Measurements from ENCODE around the gene DOK3.

The DOK3 gene

GRCh38 chr5:177470759-177471536 lies 38.7 kb downstream of the DOK3 start:
- no peak for DNase-seq (ENCODE audit: insufficient read length, low spot score)
- no peak for FAIRE-seq

DNA sequence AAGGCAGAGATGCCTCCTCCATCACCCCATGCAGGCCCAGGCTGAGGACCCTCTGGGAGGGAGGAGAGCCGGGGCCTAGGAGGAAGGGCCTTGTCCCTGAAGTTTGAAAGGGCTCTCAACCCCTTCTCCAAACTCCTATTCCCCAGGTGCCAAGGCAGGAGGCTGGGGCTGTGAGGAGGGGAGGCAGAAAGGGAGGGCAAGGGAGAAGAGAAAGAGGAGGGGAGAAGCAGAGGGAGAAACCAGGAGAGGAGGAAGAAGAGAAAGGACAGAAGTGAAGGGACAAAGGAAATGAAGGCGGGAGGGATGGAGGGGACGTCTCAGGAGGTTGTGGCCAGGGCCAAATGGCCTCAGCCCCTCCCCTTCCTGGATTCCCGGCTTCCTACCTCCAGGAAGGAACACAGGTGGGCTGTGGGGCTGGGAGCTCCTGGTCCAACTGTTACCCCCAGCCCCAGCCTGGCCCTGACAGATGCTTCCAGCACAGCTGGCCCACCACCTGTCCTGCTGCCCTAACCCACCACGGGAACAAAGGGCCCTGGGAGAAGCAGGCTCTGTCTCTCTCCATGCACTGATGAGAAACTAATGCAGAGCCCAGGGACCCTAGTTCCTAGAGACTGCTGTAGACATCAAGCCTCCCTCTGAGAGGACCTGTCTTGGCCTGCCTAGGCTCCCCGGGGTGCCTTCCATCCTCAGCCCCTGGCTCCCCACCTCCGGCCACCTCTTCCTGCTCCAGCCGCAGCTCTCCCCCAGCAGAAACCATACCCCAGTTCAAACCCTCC lies 39.7 kb downstream of the DOK3 start:
- DNase-seq (ENCODE audit: insufficient read length, low spot score) = no peak
- FAIRE-seq = no peak

- FAIRE-seq (no peak), DNase-seq (ENCODE audit: insufficient read length, low spot score) (no peak)
These were observed 40.7 kb downstream of the DOK3 start for GRCh38 chr5:177468685-177469628.

DNA sequence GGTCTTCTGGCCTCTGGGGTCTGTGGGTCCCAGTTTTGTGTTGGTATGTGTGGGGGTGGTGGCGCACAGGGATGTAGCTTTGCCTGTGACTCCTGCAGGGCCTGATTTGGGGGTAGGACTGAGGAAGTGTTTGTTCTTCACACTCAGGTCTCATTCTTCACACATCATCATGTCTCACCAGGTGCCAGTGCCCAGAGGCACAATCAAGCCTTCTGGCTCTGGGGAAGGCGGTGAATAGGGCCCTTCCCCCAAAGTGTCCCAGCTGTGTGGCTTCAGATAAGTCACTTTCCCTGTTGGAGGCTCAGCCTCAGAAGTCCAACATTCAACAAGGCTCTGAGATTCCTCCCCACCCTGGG lies 41.3 kb downstream of the DOK3 start:
- DNase-seq (ENCODE audit: insufficient read length, low spot score) (no peak), FAIRE-seq (no peak)

DNA sequence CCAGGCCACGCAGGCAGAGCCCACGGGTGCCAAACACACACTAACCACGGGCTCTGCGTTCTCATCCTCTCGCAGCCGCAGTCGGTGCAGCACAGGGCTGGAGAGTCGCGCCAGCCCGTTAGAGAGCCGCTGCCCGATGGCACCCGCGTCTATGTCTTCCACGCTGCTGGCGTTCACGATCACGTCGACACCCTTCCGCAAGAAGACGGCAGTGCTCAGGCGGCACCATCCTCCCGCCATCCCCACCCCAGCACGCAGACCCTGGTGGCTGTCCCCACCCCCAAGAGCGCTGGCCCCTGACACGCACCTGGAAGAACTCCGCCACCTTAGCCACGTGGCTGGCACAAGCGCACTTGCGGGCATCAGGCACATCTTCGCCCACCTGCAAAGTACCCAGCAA lies 42.2 kb downstream of the DOK3 start:
- DNase-seq (ENCODE audit: insufficient read length, low spot score) = no peak
- no peak for FAIRE-seq

- no peak for FAIRE-seq
- DNase-seq (ENCODE audit: insufficient read length, low spot score) = no peak
These were observed 42.8 kb downstream of the DOK3 start for GRCh38 chr5:177466861-177467260.

DNA sequence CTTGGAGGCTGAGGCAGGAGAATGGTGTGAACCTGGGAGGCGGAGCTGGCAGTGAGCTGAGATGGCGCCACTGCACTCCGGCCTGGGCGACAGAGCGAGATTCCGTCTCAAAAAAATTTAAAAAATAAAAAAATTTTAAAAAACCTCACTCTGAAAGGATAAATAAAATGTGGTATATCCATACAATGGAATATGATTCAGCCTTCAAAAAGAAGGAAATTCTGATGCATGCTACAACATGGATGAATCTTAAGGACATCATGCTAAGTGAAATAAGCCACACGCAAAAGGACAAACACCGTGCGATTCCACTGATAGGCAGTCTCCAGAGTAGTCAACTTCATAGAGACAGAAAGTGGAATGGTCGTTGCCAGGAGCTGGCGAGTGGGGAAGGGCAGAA lies 44.6 kb downstream of the DOK3 start:
- no peak for DNase-seq (ENCODE audit: insufficient read length, low spot score)
- no peak for FAIRE-seq

- DNase-seq (ENCODE audit: insufficient read length, low spot score) = no peak
- peak; percentile 11 for FAIRE-seq
These were observed 47.5 kb downstream of the DOK3 start for GRCh38 chr5:177462021-177462670.

- FAIRE-seq (no peak), DNase-seq (ENCODE audit: insufficient read length, low spot score) (no peak)
These were observed 49.6 kb downstream of the DOK3 start for GRCh38 chr5:177459819-177460628.

DNA sequence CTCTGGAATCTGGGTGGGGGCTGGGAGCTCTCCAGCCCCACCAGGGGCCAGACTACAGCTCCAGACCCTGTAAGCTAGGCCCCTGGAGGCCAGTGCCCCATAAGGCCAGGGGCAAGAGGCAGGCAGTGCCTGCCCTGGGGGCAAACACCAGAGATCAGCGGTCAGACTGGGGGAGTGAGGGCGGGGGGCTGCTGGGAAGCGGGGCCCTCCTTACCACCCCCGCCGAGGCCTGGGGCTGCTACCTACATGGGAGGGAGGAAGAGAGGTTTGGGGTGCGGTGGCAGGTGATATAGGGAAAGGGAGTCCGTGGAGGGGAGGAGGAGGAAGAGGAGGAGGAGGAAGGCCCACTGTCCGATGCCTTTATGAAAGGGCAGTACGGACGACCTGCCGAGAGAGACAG lies 50.3 kb downstream of the DOK3 start:
- FAIRE-seq (no peak), DNase-seq (ENCODE audit: insufficient read length, low spot score) (no peak)

DNA sequence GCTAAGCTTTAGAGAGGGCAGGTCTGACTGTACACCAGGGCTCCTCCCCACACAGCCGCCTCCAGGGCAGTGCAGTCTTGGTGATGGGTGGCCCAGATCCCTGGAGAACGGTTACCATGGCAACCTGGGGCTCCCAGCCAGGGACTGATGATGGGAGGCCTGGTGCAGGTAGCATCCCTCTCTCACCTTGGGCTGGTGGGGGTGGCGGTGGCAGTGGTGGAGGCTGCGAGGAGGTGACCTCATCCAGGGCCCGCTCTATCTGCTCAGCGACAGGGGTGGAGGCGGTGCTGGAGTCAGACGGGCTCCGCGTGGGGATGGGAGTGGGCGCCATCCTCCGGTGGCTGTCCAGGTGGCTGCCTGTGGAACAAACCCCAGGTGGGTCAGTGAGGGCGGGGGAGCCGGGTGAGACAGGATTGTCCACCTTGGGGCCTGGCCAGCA lies 50.7 kb downstream of the DOK3 start:
- no peak for DNase-seq (ENCODE audit: insufficient read length, low spot score)
- FAIRE-seq = no peak

DNA sequence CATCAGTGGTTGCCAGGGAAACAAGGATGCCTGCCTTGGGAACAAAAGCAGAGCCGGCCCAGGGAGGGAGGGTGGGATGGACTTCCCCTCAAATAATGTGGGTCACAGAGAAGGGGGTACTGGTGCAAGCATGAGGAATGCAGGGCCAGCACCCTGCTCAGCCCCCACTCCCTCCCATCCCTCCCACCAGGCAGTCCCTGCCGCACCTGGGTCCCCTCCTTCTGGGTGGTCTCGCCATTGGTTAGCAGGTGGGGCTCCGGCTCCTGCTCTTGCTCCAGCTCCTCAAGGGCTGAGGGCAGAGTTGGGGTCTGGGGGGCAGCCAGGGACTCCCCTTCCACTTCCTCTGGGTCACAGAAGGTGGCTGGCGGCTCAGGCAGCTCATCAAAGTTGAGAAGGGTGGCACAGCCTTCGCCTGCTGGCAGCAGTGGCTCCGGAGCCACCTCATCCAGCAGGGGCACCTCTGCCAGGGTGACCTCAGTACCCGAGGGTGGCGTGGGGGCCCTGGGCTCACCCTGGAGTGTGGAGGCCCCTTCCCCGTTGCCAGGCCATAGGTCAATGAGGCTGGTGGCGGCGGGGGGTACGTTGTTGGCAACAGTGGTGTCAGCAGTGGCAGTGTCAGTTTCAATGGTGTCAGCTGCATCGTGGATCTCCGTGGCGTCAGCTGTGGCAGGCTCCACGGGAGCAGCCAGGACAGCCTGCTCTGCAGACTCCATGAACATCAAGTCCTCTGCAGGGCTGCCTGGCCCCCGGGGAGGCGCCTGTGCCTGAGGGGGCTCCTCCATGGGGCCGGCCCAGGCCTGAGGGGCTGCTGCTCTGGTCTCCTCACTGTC lies 51.6 kb downstream of the DOK3 start:
- FAIRE-seq = no peak
- DNase-seq (ENCODE audit: insufficient read length, low spot score) = no peak

- FAIRE-seq (peak; percentile 96), DNase-seq (ENCODE audit: insufficient read length, low spot score) (peak; percentile 99)
These were observed 52.4 kb downstream of the DOK3 start for GRCh38 chr5:177456976-177457851.

- no peak for FAIRE-seq
These were observed 53.0 kb downstream of the DOK3 start for GRCh38 chr5:177456591-177456964.

DNA sequence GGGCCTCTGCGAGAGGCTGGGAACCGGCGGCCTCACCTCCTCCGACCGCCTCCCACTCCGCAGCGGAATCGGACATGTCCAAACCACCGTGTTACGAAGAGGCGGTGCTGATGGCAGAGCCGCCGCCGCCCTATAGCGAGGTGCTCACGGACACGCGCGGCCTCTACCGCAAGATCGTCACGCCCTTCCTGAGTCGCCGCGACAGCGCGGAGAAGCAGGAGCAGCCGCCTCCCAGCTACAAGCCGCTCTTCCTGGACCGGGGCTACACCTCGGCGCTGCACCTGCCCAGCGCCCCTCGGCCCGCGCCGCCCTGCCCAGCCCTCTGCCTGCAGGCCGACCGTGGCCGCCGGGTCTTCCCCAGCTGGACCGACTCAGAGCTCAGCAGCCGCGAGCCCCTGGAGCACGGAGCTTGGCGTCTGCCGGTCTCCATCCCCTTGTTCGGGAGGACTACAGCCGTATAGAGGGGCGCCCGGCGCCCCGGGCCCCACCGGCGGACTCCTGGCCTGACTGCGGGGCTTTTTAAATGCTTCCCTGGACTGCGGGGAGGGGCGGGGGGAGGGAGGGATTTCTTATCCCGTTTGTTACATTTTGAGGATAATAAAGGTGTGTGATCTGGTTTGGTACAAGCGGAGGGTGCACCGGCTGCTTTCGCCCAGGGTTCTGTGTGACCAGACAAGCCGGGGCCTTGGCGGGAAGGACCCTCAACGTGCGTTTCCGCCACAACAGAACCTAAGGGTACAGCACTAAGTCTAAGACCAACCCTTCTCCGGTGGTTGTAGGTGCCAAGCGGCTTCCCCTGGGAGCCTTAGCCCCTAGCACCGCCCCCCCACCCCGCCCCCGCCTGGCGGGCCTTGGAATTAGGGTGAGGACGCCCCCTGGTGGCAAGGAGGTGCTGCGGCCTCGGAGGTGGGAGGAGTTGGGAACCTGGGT lies 53.7 kb downstream of the DOK3 start:
- FAIRE-seq = peak; percentile 84

More at GRCh38 chr5:177456591-177456964, 53.0 kb downstream of the DOK3 start:
- DNase-seq (ENCODE audit: insufficient read length, low spot score) = no peak

DNA sequence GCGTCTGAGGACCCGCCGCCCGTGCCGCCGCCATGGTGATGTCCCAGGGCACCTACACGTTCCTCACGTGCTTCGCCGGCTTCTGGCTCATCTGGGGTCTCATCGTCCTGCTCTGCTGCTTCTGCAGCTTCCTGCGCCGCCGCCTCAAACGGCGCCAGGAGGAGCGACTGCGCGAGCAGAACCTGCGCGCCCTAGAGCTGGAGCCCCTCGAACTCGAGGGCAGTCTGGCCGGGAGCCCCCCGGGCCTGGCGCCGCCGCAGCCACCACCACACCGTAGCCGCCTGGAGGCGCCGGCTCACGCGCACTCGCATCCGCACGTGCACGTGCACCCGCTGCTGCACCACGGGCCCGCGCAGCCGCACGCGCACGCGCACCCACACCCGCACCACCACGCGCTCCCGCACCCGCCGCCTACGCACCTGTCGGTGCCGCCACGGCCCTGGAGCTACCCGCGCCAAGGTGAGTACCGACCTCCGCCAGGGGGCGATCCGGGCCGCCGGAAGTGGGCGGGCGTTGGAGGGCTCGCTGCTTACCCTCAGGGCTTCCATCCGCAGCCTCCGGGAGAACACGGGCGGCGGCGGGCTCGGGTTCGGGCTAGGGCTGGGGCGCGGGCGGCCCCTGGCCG lies 54.5 kb downstream of the DOK3 start:
- peak; percentile 71 for DNase-seq (ENCODE audit: insufficient read length, low spot score)

More for the DNA sequence above, 53.7 kb downstream of the DOK3 start:
- peak; percentile 90 for DNase-seq (ENCODE audit: insufficient read length, low spot score)

More for the DNA sequence above, 54.5 kb downstream of the DOK3 start:
- FAIRE-seq = peak; percentile 92
